Osteocyte (in vitro differentiated cells): ENCODE results near the gene ARHGEF7. TPM values are rescaled to one million over a fixed set of nuclear protein-coding genes. Genes with fewer than 3 reads are reported as not detected.

ENCODE experiments used
- DNase-seq: peaks from one replicate; pipeline ENCODE4 v3.0.0; 2021; ENCODE audit warnings: mixed read lengths; ENCODE audit not compliant: unreplicated experiment; ENCODE audit errors: extremely low spot score
- H3K27ac Mint-ChIP-seq: one replicate; pipeline ENCODE4 v1.8.0; 2021; ENCODE audit warnings: mild to moderate bottlenecking, mixed read lengths; ENCODE audit not compliant: unreplicated experiment
- H3K27me3 Mint-ChIP-seq: one replicate; pipeline ENCODE4 v1.8.0; 2021; ENCODE audit warnings: mixed read lengths; ENCODE audit not compliant: unreplicated experiment
- H3K36me3 Mint-ChIP-seq: one replicate; pipeline ENCODE4 v1.8.0; 2021; ENCODE audit warnings: mixed read lengths; ENCODE audit not compliant: unreplicated experiment
- H3K4me1 Mint-ChIP-seq: one replicate; pipeline ENCODE4 v1.8.0; 2021; ENCODE audit warnings: mixed read lengths; ENCODE audit not compliant: unreplicated experiment
- H3K4me3 Mint-ChIP-seq: one replicate; pipeline ENCODE4 v1.8.0; 2021; ENCODE audit warnings: mild to moderate bottlenecking, moderate library complexity, mixed read lengths; ENCODE audit not compliant: unreplicated experiment
- H3K9me3 Mint-ChIP-seq: one replicate; pipeline ENCODE4 v1.8.0; 2021; ENCODE audit warnings: mixed read lengths; ENCODE audit not compliant: unreplicated experiment
- total RNA-seq: library from RNA; stranded (reverse); gene quantifications from 2 replicates; pipeline ENCODE4 v1.2.1, GENCODE V29; 2021
- TF ChIP-seq, protein P1 (sequence below): fragments of 200-600 bp; sonication (generic); IDR thresholded peaks from 2 replicates; pipeline ENCODE4 v1.5.0; 2021; ENCODE audit warnings: antibody characterized with exemption, mild to moderate bottlenecking, moderate library complexity

ARHGEF7 gene
- total RNA-seq, 1 donor from 2014 or later: 125 TPM

DNA sequence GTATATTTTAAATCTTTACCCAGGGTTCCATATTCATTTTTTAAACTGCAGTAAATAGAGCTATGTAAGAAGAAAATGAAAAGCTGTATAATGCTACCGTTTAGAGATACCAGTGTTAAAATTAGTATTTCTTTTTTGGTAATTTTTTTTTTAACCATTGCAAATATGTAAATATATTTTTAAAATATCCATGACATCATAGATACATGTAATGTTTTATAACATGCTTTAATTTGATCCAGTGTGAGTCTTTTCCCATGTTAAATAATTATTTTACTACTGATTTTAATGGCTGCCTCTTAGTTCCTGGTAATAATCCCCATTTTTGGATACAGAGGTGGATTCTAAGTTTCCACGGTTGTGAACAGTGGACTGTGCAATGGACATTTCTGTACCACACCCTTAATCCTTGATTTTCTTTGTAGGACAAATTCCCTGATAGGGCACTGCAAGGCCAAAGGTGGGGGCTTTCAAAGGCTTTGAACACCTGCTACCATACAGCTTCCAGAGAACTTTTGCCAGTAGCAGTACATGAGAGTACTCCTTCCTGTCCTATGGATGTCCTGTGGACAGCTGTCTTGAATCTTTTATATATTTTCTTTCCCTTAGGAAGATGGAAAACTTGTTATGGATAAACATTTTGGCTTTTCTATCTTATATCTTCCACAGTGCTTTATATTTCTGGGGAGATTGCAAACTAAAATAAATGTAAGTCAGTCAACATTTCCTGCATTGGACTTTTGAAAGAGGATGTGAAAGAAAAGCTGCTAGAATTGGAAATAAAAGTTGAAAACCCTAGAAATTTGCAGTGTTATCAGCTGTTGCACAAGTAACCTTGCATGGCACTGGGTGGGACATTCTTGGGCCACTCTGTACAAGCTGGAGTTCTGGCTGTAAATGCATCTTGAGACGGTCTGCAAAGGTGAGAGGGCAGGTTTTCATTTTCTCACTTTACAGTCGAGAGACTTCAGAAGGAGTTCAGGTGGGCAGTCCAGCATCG, 46.8 kb downstream of the ARHGEF7 start:
- TF ChIP-seq, protein P1, sequence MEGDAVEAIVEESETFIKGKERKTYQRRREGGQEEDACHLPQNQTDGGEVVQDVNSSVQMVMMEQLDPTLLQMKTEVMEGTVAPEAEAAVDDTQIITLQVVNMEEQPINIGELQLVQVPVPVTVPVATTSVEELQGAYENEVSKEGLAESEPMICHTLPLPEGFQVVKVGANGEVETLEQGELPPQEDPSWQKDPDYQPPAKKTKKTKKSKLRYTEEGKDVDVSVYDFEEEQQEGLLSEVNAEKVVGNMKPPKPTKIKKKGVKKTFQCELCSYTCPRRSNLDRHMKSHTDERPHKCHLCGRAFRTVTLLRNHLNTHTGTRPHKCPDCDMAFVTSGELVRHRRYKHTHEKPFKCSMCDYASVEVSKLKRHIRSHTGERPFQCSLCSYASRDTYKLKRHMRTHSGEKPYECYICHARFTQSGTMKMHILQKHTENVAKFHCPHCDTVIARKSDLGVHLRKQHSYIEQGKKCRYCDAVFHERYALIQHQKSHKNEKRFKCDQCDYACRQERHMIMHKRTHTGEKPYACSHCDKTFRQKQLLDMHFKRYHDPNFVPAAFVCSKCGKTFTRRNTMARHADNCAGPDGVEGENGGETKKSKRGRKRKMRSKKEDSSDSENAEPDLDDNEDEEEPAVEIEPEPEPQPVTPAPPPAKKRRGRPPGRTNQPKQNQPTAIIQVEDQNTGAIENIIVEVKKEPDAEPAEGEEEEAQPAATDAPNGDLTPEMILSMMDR: no peak
- Mint-ChIP-seq H3K9me3 (no peaks in the 10 kb centered on the region), H3K4me1 (peaks cover 11% of the 10 kb centered on the region), H3K27ac (peak overlapping the region; percentile 27), H3K36me3 (peaks cover 33% of the 10 kb centered on the region), H3K27me3 (no peaks in the 10 kb centered on the region), H3K4me3 (no peak overlapping the region)
- DNase-seq: no peak

DNA sequence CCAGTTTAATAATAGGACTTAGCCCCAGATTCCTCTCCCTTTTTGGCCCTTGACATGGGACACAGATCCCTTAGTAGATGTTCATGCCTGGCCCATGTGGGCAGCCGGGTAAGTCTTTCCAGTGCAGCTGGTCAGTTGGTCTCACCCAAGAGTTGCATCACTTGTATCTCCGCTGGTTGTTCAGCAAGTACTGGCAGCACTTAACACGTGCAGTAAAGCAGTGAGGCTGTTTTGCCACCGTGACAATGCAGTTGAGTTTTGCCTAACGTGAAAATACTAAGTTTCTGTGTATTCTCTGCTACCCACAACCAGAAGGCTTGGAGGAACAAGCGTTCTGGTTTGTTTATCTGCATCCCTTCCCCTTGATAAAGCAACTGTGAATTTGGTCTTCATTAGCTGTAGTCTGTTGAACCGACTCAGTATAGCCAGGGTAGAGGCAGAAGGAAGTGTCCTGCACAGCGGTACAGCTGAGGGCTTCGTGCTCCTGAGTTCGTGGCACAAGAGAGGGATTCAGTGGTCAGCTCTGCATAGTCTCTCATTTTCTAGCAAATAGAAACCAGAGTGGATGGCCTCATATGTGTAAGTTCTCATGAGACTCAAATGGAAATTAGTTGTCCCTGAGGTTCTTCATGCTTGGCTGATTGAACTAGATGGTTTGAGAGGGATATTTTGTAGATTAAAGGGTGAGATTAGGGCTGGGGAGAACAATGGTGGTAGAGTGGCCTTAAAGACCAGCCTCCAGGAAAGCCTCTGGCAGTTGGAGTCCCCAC, 50.3 kb downstream of the ARHGEF7 start:
- no peak overlapping the region for H3K27ac Mint-ChIP-seq

DNA sequence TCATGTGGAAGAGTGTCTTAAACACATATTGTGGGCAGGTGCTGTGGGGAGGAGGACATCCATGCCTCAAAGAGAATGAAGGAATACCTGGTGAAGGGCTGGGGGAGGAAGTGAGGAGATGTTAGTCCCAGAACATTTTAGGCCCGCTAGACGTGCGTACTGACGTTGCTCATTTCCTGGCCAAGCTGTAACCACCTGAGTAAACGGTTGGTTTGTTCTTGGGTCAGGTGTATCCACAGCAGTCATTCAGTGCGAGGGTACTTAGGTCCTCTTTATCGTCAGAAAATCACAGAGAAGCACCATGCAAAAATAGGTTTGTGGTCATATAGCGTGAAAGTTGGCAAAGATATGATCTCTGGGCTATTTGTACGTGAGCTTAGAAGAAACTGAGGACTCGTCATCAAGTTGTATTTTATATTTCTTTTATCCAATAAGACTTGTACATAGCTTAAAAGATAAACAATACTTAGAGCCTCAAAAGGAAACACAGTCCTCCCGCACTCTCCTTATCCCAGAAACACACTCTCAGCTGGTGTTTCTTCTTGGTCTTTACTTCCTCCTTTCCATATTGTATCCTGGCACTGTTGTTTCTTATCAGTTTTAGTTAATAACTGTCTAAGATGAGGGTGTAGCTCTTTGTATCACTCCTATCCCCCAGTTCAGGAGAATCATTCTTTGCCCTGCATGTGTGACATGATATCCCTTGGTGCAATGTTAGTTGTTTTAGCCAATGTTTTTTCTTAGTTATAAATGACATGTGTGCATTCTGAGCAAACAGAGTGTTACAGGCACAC, 52.0 kb downstream of the ARHGEF7 start:
- TF ChIP-seq, protein P1: no peak
- Mint-ChIP-seq H3K36me3 (peaks cover 33% of the 10 kb centered on the region), H3K27me3 (no peaks in the 10 kb centered on the region), H3K9me3 (peaks cover 8% of the 10 kb centered on the region), H3K4me3 (no peak overlapping the region), H3K27ac (peak overlapping the region; percentile 49), H3K4me1 (peaks cover 29% of the 10 kb centered on the region)
- no peak for DNase-seq

More for the DNA sequence above, 50.3 kb downstream of the ARHGEF7 start:
- H3K9me3 Mint-ChIP-seq: peaks cover 8% of the 10 kb centered on the region
- peaks cover 15% of the 10 kb centered on the region for H3K4me1 Mint-ChIP-seq
- TF ChIP-seq, protein P1: no peak
- H3K4me3 Mint-ChIP-seq: no peak overlapping the region
- peaks cover 39% of the 10 kb centered on the region for H3K36me3 Mint-ChIP-seq
- DNase-seq: no peak
- H3K27me3 Mint-ChIP-seq: no peaks in the 10 kb centered on the region

- peaks cover 8% of the 10 kb centered on the region for H3K9me3 Mint-ChIP-seq
- H3K36me3 Mint-ChIP-seq: peaks cover 27% of the 10 kb centered on the region
- TF ChIP-seq, protein P1: no peak
- H3K27ac Mint-ChIP-seq: peak overlapping the region; percentile 56
- no peak overlapping the region for H3K4me3 Mint-ChIP-seq
- DNase-seq: no peak
- peaks cover 25% of the 10 kb centered on the region for H3K4me1 Mint-ChIP-seq
- H3K27me3 Mint-ChIP-seq: no peaks in the 10 kb centered on the region
These were observed 53.0 kb downstream of the ARHGEF7 start for GRCh38 chr13:111168107-111168506.
